Hematopoietic multipotent progenitor cell treated with erythropoietin and hydrocortisone succinate and interleukin-3 and kit ligand, for 4 days (in vitro differentiated cells): Measurements from ENCODE around the gene RPP25.

Experiments used
- DNase-seq: peaks from one replicate; pipeline ENCODE4 v3.0.0-alpha.2; 2015

RPP25 gene, protein sequence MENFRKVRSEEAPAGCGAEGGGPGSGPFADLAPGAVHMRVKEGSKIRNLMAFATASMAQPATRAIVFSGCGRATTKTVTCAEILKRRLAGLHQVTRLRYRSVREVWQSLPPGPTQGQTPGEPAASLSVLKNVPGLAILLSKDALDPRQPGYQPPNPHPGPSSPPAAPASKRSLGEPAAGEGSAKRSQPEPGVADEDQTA

DNA sequence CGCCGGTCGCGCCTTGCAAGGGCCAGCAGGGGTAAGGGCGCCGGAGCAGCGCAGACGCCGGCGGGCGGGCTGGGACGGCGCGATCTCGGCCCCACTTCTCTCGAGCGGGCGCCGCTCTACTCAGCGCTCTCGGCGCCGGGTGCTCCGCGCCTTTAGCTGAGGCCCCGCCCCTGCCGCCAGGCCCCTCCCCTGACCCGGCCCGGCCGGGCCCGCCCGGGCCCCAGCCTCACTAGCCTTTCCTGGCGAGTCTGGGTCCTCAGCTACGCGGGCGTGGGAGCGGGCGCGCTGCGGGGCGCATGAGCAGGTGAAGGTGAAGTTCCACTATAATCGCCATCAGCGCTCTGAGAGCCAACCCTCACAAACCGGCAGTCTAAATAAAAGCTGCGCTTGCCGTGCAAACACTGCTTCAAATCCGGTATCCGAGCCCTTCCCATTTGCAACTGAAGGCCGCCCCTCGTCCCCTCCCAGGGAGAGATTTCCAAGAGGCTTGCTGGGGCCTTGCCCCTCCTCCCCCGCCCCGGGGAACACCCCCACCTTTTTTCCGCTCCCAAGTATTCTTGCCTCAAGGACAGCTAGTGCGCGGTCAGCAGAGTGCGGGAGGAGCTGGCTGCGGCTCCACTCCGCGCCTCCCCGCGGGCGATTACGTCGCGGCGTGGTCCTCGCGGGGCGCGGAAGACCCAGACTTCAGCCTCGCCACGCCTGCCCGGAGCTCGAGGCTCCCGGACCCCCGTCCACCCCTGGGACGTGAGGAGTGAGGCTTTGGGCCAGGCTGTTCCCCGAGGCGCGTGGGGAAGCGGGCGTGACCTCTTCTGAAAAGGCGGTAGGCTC is at the start of gene RPP25:
RPP25 (minus strand) TSS at position 125 of the 828 bp plus-strand sequence. CDS start 189 bp downstream, outside the sequence.
- DNase-seq: peak; percentile 76

GRCh38 chr15:75002398-75002797 is 45.8 kb upstream of the RPP25 start:
- no peak for DNase-seq

DNA sequence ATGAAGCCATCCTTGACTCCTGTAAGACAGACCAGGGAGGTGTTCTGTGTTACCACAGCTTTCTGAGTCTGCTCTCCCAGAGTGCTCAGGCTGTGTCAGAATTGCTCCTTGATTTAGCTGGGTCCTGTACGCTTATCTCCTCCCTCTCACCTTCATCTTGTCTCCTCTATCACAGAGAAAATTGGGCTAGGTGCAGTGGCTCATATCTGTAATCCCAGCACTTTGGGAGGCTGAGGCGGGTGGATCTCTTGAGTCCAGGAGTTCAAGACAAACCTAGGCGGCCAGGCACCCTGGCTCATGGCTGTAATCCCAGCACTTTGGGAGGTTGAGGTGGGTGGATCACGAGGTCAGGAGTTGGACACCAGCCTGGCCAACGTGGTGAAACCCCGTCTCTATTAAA is 44.7 kb upstream of the RPP25 start:
- DNase-seq: no peak

GRCh38 chr15:74997543-74997942 is 41.0 kb upstream of the RPP25 start:
- no peak for DNase-seq

DNA sequence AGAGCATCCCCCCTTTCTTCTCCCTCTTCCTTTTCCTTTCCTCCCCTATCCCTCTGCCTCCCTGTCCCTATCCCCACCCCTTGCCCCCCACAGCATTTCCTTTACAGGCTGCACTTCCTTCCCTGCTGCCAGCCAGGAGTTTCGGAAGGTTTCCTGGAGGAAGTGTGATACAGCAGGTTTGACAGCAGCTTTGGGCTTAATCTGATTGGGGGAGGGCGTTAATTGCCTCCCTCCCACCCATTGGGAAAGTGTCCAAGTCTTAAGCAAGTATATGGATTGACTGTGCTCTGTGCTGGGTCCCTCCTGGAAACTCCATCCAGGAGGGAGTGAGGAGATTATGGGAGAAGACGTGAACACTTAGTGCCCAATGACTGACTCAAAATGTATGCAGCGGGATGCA is 40.6 kb upstream of the RPP25 start:
- DNase-seq: no peak

DNA sequence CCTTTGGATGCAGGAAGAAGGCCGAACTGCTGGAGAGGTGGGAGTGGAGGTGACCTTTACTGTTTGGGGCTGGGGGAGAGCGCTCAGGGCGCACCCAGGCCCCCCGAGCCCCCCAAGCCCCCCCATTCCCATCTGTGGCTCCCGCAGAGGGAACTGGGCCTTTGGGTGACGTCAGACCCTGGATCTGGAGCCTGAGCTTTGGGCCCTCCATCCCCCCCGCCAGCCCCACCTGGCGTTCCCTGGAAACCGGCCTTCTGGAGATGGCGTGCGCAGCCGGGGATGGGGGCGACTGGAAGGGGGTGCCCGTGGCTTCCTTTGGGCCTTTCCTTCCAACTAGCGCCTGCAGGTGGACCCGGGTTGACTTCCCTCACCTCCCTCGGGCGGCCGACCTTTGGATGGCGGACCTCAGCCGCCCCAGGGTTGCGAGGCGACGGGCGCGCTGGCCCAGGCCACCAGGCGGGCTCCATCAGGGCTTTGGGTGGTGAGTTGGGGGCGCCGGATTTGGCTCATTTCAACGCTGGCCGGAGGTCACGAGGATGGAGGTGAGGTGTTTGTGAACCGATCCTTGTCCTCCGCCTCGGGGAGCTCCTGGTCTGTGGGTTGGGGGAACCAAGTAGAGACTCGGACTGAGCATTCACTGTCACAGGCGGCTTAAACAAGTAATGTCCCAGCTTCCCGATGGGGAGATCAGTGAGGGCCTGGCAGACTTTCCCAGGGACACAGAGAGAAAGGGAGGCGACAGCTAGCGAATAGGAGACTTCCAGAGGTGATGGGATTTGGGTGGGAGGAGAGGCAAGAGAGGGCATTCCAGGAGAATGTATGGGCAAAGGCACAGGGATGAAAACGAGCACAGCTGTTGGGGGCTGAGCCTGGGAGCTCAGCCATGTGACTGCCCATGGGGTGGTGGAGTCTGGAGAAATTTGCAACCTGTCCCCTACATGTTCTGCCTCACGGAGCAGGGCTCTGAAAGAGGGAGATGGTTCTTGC is 39.5 kb upstream of the RPP25 start:
- no peak for DNase-seq

- DNase-seq: peak; percentile 98
These were observed 38.7 kb upstream of the RPP25 start, which contains the start of gene SCAMP5 for GRCh38 chr15:74995182-74995778. TSS of gene SCAMP5 (plus strand) at chr15:74995563. CDS start at chr15:75011840, 16,277 bp downstream.

- DNase-seq: no peak
These were observed 38.1 kb upstream of the RPP25 start for GRCh38 chr15:74994685-74995084.

- no peak for DNase-seq
These were observed 37.7 kb upstream of the RPP25 start for GRCh38 chr15:74994236-74994635.

DNA sequence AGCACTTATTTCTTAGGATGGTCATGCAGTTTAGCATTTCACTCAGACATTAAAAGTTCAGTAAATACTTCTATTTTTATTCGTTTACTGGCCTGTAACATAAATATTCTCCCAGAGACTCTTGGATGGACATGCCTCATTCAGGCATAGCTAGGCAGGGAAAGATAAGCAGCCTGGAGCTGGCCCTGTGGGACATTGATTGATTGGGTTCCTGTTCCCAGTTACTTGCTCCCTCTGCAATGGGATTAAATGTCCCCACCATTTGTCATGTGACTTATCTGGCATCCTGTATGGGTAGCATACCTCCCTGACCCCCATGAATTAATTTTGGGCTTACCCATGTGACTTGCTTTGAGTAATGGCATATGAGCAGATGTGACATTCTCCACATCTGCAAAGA is 36.0 kb upstream of the RPP25 start:
- DNase-seq: no peak

- DNase-seq: no peak
These were observed 33.0 kb upstream of the RPP25 start for GRCh38 chr15:74989527-74989926.

DNA sequence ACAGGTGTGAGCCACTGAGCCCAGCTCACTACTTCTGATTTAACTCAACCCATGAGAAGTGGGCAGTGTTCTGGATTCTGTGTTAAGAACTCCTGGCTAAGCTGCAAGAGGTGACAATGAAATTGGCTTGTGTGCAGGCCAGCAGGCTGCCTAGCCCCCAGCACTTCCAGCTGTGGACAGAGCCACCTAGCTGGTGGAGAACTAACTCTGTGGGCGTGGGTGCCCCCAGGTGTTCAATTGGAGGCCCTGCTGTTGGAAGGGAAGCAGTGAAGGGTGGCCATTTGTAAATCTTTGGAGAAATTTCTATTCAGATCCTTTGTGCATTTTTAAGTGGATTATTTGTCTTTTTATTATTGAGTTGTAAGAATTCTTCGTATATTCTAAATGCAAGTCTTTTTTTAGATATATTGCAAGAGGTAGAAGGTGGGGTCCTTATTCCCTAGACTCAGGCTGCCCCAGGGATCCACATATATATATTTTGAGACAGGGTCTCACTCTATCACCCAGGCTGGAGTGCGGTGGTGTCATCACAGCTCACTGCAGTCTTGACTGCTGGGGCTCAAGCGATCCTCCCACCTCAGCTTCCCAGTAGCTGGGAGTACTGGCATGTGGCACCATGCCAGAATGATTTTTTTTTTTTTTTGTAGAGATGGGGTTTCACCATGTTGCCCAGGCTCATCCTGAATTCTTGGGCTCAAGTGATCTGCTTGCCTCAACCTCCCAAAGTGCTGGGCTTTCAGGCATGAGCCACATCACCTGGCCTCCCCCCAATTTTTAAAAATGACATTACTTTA is 31.6 kb upstream of the RPP25 start:
- peak; percentile 84 for DNase-seq

- no peak for DNase-seq
These were observed 27.2 kb upstream of the RPP25 start for GRCh38 chr15:74983725-74984231.

GRCh38 chr15:74982183-74982582 is 25.6 kb upstream of the RPP25 start:
- no peak for DNase-seq

DNA sequence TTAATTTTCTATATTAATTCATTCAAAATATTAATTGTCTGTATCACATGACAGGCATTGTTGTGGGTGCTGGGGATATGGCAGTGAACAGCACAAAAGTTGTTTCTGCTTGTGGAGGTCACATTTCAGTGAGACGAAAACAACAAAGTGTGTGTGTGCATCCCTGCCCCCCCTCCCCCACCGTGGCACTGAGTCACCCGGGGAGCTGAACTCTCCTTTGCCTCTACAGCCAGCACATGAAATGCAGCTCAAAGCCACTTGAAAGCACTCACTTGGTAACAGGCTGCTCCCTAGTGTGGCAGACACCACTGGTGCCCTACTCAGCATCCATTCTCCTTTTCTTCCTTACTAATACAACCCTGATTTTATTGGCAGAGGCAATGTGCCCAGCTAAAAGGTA is 21.9 kb upstream of the RPP25 start:
- DNase-seq: no peak

- DNase-seq: no peak
These were observed 21.5 kb upstream of the RPP25 start for GRCh38 chr15:74978077-74978476.

GRCh38 chr15:74977599-74977998 is 21.0 kb upstream of the RPP25 start:
- no peak for DNase-seq

DNA sequence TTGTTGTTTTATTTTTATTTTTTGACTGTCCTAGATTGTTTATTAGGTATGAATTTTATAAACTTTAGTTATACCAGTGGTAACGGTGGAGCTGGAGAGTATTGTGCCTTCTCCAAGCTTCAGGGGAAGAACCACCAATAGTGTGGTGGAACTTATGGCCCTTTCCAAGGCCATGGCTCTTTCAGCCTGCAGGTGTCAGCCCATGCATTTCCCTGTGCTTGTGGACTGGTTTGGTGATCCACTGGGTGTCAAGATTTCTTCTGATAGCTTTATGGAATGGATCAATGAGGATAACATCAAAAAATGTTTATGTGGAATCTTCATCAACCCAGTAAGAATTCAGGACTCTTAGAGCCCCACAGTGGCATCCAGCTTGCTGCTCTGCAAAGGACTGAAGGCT is 19.6 kb upstream of the RPP25 start:
- no peak for DNase-seq

DNA sequence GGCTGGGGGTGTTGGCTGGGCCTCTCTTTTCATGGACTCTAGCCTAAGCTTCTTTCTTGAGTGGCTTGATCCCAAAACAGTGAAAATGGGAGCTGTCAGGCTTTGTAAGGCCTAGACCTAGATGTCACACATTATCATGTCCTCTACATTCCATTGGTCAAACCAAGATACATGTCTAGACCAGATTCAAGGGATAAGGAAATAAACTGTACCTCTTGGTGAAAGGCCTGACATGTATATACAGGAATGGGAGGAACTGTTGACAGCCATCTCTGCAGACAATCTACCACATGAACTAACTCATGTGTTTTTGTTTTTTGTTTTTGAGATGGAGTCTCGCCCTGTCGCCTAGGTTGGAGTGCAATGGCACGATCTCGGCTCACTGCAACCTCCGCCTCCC is 11.1 kb upstream of the RPP25 start:
- no peak for DNase-seq

DNA sequence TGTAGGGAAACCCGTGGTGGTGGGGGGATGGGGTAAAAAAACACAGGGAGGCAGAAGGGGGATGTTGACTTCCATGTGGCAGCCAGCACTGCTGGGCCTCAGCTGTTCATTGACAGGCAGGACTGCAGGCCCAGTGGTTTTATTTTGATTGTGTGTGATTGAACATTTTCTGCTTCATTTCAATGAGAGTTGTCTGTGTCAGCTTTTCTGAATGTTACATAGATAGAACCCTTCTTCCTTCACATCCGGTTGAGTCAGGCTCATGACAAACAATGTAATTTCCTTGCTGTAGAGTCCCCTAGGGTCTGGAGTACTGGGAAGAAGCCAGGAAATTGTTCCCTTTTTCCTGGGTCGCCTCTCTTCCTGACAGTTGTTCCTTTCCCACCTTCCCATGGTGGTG is 8.2 kb upstream of the RPP25 start:
- no peak for DNase-seq

DNA sequence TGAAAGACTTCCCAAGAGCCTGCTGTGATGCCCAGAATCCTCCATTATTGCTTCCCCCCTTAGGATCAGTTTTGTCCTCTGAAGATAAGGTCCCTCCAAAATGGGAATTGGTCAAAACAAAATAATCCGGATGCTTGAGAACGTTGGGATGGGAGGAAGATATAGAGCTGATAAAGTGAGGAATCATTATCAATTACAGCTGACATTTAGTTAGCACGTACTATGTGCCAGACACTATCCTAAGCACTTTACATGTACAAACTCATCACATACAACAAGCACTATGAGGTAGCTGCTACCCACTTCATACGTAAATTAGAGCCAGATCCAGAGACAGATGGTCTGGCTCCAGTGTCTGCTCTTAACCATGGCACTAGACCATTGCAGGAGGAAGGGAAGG is 6.6 kb upstream of the RPP25 start:
- no peak for DNase-seq

DNA sequence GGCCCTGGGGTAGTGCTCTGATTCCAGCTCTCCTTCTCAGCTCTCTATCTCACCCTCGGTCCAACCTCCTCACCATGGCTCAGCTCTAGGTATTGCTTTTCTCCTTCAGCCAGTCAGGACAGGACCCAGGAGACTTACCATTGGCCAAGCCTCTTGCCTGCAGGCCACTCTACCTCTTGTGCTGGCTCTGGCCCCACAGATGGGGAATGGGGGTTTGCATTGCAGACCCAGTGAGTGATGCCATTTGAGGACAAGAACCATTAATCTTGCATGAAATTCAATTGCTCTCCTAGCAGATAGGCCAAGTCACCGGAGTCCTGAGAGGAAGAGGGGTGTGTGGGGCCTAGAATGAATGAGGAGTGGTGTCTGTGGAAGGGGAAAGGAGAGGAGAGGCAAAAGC is 6.1 kb upstream of the RPP25 start:
- no peak for DNase-seq
